CD4-positive, alpha-beta T cell treated with Interleukin-6 for 4 hours (primary cell): ENCODE results near the gene RNF149.

Experiments used
- DNase-seq: peaks from one replicate; pipeline ENCODE4 v3.0.0-alpha.2; 2020; ENCODE audit warnings: mixed read lengths

Gene RNF149

GRCh38 chr2:101293544-101293943, 15.0 kb downstream of the RNF149 start:
- no peak for DNase-seq

- DNase-seq, result no peak
Measured at GRCh38 chr2:101291973-101292372, 16.5 kb downstream of the RNF149 start.

- DNase-seq, result no peak
Measured at GRCh38 chr2:101290711-101291110, 17.8 kb downstream of the RNF149 start.

GRCh38 chr2:101287303-101287702, 21.2 kb downstream of the RNF149 start:
- DNase-seq, result no peak

GRCh38 chr2:101286684-101287083, 21.8 kb downstream of the RNF149 start:
- DNase-seq, result no peak

GRCh38 chr2:101282980-101283379, 25.5 kb downstream of the RNF149 start:
- DNase-seq, result no peak

- DNase-seq, result no peak
Measured at GRCh38 chr2:101281482-101281881, 27.0 kb downstream of the RNF149 start.

GRCh38 chr2:101278925-101279324, 29.6 kb downstream of the RNF149 start:
- no peak for DNase-seq

- no peak for DNase-seq
Measured at GRCh38 chr2:101277111-101277510, 31.4 kb downstream of the RNF149 start.

- no peak for DNase-seq
Measured at GRCh38 chr2:101274142-101274541, 34.4 kb downstream of the RNF149 start.

GRCh38 chr2:101273056-101273455, 35.4 kb downstream of the RNF149 start:
- no peak for DNase-seq

GRCh38 chr2:101272045-101272784, 36.3 kb downstream of the RNF149 start:
- DNase-seq, result no peak

GRCh38 chr2:101270700-101271259, 37.7 kb downstream of the RNF149 start:
- DNase-seq, result no peak

GRCh38 chr2:101267671-101268656, 40.5 kb downstream of the RNF149 start:
- DNase-seq, result no peak

- DNase-seq, result no peak
Measured at GRCh38 chr2:101265893-101266499, 42.5 kb downstream of the RNF149 start.

GRCh38 chr2:101264360-101264939, 44.1 kb downstream of the RNF149 start:
- DNase-seq, result no peak

GRCh38 chr2:101263377-101263800, 45.1 kb downstream of the RNF149 start:
- DNase-seq, result no peak

GRCh38 chr2:101262142-101262541, 46.4 kb downstream of the RNF149 start:
- DNase-seq, result no peak

GRCh38 chr2:101258804-101259203, 49.7 kb downstream of the RNF149 start:
- no peak for DNase-seq

- no peak for DNase-seq
Measured at GRCh38 chr2:101256316-101256715, 52.2 kb downstream of the RNF149 start.

GRCh38 chr2:101255501-101255900, 53.0 kb downstream of the RNF149 start:
- DNase-seq, result no peak

- DNase-seq, result no peak
Measured at GRCh38 chr2:101253703-101254450, 54.6 kb downstream of the RNF149 start.
